ENCODE results near the gene HOXB6.

Gene HOXB6

GRCh38 chr17:48578616-48579470, 25.9 kb downstream of the HOXB6 start:
- DNase-seq (ENCODE audit: low spot score): no peak

GRCh38 chr17:48577946-48578615, 26.7 kb downstream of the HOXB6 start, which contains the start of gene HOXB4:
Gene HOXB4, minus strand, starts transcription at chr17:48578350. Its CDS starts 31 bp downstream, at chr17:48578319.
- no peak for DNase-seq (ENCODE audit: low spot score)

- no peak for DNase-seq (ENCODE audit: low spot score)
These were observed 27.3 kb downstream of the HOXB6 start for GRCh38 chr17:48577330-48577945.

- no peak for DNase-seq (ENCODE audit: low spot score)
These were observed 28.1 kb downstream of the HOXB6 start for GRCh38 chr17:48576479-48577309.

GRCh38 chr17:48575673-48576478, 28.9 kb downstream of the HOXB6 start:
- no peak for DNase-seq (ENCODE audit: low spot score)

- no peak for DNase-seq (ENCODE audit: low spot score)
These were observed 29.7 kb downstream of the HOXB6 start for GRCh38 chr17:48575066-48575582.

GRCh38 chr17:48574505-48575065, 30.2 kb downstream of the HOXB6 start:
- DNase-seq (ENCODE audit: low spot score): no peak

- DNase-seq (ENCODE audit: low spot score): no peak
These were observed 32.9 kb downstream of the HOXB6 start for GRCh38 chr17:48571826-48572417.

- no peak for DNase-seq (ENCODE audit: low spot score)
These were observed 33.6 kb downstream of the HOXB6 start for GRCh38 chr17:48571024-48571818.

- no peak for DNase-seq (ENCODE audit: low spot score)
These were observed 34.3 kb downstream of the HOXB6 start for GRCh38 chr17:48570325-48571023.

GRCh38 chr17:48569674-48570324, 35.0 kb downstream of the HOXB6 start:
- no peak for DNase-seq (ENCODE audit: low spot score)

- DNase-seq (ENCODE audit: low spot score): no peak
These were observed 35.6 kb downstream of the HOXB6 start for GRCh38 chr17:48569240-48569582.

- DNase-seq (ENCODE audit: low spot score): no peak
These were observed 36.1 kb downstream of the HOXB6 start for GRCh38 chr17:48568499-48569239.

- no peak for DNase-seq (ENCODE audit: low spot score)
These were observed 37.0 kb downstream of the HOXB6 start for GRCh38 chr17:48567646-48568354.

GRCh38 chr17:48567209-48567608, 37.6 kb downstream of the HOXB6 start:
- DNase-seq (ENCODE audit: low spot score): no peak

GRCh38 chr17:48566717-48567116, 38.1 kb downstream of the HOXB6 start:
- DNase-seq (ENCODE audit: low spot score): no peak
